Endodermal cell (in vitro differentiated cells): ENCODE results near the gene C15orf40. TPM values are rescaled to one million over a fixed set of nuclear protein-coding genes. Genes with fewer than 3 reads are reported as not detected.

Experiments used
- DNase-seq: peaks from one replicate; pipeline ENCODE4 v3.0.0-alpha.2; 2017
- H3K27ac ChIP-seq: 2 replicates; pipeline ENCODE4 v1.5.1; 2013; ENCODE audit warnings: mild to moderate bottlenecking, low read depth, low read length, moderate library complexity
- H3K27me3 ChIP-seq: 2 replicates; pipeline ENCODE4 v1.6.1; 2013; ENCODE audit warnings: mild to moderate bottlenecking, low read length, moderate library complexity; ENCODE audit not compliant: insufficient read depth, control insufficient read depth, poor library complexity, severe bottlenecking
- H3K36me3 ChIP-seq: 2 replicates; pipeline ENCODE4 v1.7.0; 2013; ENCODE audit warnings: mild to moderate bottlenecking, low read length, moderate library complexity; ENCODE audit not compliant: control insufficient read depth, insufficient read depth
- H3K4me1 ChIP-seq: one replicate; pipeline ENCODE4 v1.7.0; 2013; ENCODE audit warnings: low read length; ENCODE audit not compliant: control insufficient read depth, insufficient read depth
- H3K4me3 ChIP-seq: 2 replicates; pipeline ENCODE4 v1.5.1; 2013; ENCODE audit warnings: mild to moderate bottlenecking, low read length, moderate library complexity
- H3K9ac ChIP-seq: 2 replicates; pipeline ENCODE4 v1.6.1; 2013; ENCODE audit warnings: mild to moderate bottlenecking, low read length, moderate library complexity; ENCODE audit not compliant: poor library complexity, severe bottlenecking; ENCODE audit errors: extremely low read depth
- H3K9me3 ChIP-seq: 2 replicates; pipeline ENCODE4 v1.6.1; 2013; ENCODE audit warnings: mild to moderate bottlenecking, low read length, moderate library complexity; ENCODE audit not compliant: control insufficient read depth
- H3K27ac Mint-ChIP-seq: 2 replicates; pipeline ENCODE4 v1.8.0; 2020; ENCODE audit warnings: mixed read lengths
- H3K27me3 Mint-ChIP-seq: 2 replicates; pipeline ENCODE4 v1.8.0; 2021; ENCODE audit warnings: mild to moderate bottlenecking, mixed read lengths; ENCODE audit not compliant: insufficient read depth
- H3K36me3 Mint-ChIP-seq: 2 replicates; pipeline ENCODE4 v1.8.0; 2020; ENCODE audit warnings: low read depth, mixed read lengths
- H3K4me1 Mint-ChIP-seq: 2 replicates; pipeline ENCODE4 v1.8.0; 2020; ENCODE audit warnings: mixed read lengths
- H3K4me3 Mint-ChIP-seq: 2 replicates; pipeline ENCODE4 v1.8.0; 2020; ENCODE audit warnings: mild to moderate bottlenecking, moderate library complexity, mixed read lengths
- H3K9me3 Mint-ChIP-seq: 2 replicates; pipeline ENCODE4 v1.8.0; 2020; ENCODE audit warnings: mild to moderate bottlenecking, mixed read lengths
- WGBS, 2 experiments: methylation state at CpG; one replicate each; pipeline versions ENCODE4 v1.1.5 to v1.1.7; 2013; ENCODE audit warnings: missing lambda C conversion rate in 2 of 2, mixed read lengths in 1 of 2; ENCODE audit not compliant: insufficient coverage in 1 of 2, insufficient read length in 1 of 2; 5-methylcytosine and 5-hydroxymethylcytosine counted together
- total RNA-seq, 2 donors: library from RNA; stranded (reverse); fragmentation: NEBNext Ultra II Directional in 1 of 2; extraction: Animal tissue kit (Norgen Biotek cat#: 25700) in 1 of 2; gene quantifications; 2 replicates in 1 of 2; 3 replicates in 1 of 2; pipeline ENCODE4 v1.2.1, GENCODE V29; 2021
- TF ChIP-seq, protein P1 (sequence below): fragments of 200-600 bp; sonication (generic); conservative IDR thresholded peaks from 2 replicates; pipeline ENCODE4 v1.5.0; 2021; ENCODE audit warnings: antibody characterized with exemption, mild to moderate bottlenecking

C15orf40 gene
- total RNA-seq, 2 donors from 2014 or later = 15.5 to 17.7 TPM

DNA sequence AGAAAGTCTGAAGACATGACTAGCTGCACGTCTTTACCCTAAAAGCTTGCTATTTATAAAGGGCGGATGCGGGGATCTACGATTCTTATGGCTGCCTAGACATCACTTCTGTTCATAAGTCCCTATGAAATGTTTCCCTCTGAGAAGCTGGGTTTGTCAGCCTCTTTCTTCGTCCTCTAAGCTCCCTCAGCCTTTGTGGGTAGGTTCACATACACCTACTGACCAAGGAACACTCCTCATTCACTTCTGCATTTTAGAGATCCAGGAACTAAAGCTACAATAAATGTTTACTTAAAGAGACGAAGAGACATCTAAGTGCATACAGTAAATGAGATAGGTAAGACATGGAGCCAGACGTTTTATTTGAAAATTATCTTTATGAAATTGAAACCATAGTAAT is 42.1 kb downstream of the C15orf40 start:
- Mint-ChIP-seq H3K9me3 (no peaks in the 10 kb centered on the region), H3K27me3 (no peaks in the 10 kb centered on the region), H3K4me1 (peaks cover 3% of the 10 kb centered on the region), H3K4me3 (no peak overlapping the region), H3K27ac (no peak overlapping the region), H3K36me3 (no peaks in the 10 kb centered on the region)
- Histone ChIP-seq H3K4me1 (no peaks in the 10 kb centered on the region), H3K27me3 (no peaks in the 10 kb centered on the region), H3K9ac (no peak overlapping the region), H3K9me3 (no peaks in the 10 kb centered on the region), H3K4me3 (no peak overlapping the region), H3K27ac (no peak overlapping the region), H3K36me3 (no peaks in the 10 kb centered on the region)
- WGBS, 2 experiments = 91 to 94% methylated on average over 6 to 7 of the region's 7 CpGs
- no peak for DNase-seq
- TF ChIP-seq, protein P1, sequence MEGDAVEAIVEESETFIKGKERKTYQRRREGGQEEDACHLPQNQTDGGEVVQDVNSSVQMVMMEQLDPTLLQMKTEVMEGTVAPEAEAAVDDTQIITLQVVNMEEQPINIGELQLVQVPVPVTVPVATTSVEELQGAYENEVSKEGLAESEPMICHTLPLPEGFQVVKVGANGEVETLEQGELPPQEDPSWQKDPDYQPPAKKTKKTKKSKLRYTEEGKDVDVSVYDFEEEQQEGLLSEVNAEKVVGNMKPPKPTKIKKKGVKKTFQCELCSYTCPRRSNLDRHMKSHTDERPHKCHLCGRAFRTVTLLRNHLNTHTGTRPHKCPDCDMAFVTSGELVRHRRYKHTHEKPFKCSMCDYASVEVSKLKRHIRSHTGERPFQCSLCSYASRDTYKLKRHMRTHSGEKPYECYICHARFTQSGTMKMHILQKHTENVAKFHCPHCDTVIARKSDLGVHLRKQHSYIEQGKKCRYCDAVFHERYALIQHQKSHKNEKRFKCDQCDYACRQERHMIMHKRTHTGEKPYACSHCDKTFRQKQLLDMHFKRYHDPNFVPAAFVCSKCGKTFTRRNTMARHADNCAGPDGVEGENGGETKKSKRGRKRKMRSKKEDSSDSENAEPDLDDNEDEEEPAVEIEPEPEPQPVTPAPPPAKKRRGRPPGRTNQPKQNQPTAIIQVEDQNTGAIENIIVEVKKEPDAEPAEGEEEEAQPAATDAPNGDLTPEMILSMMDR = no peak

DNA sequence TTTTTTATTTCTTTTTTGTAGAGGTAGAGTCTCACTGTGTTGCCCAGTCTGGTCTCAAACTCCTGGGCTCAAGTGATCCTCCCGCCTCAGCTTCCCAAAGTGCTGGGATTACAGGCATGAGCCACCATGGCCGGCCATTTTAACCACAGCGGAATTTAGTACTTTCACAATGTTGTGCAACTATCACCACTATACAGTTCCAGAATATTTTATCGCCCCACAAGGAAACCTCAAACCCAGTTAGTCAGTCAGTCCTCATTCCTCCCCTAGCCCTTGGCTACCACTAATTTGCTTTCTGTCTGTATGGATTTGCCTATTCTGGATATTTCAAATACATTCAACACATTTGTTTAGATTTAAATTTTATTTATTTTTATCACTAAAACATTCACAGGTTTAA is 43.4 kb downstream of the C15orf40 start:
- 91 to 96% methylated on average over 4 of the region's 4 CpGs for WGBS, 2 experiments
- no peak overlapping the region for H3K27ac Mint-ChIP-seq
- TF ChIP-seq, protein P1 = no peak
- Histone ChIP-seq H3K4me1 (no peaks in the 10 kb centered on the region), H3K9ac (no peak overlapping the region), H3K36me3 (no peaks in the 10 kb centered on the region), H3K27ac (no peak overlapping the region), H3K27me3 (no peaks in the 10 kb centered on the region), H3K9me3 (no peaks in the 10 kb centered on the region), H3K4me3 (no peak overlapping the region)
- H3K27me3 Mint-ChIP-seq = no peaks in the 10 kb centered on the region
- no peak for DNase-seq
- no peak overlapping the region for H3K4me3 Mint-ChIP-seq
- H3K9me3 Mint-ChIP-seq = no peaks in the 10 kb centered on the region
- no peaks in the 10 kb centered on the region for H3K36me3 Mint-ChIP-seq
- H3K4me1 Mint-ChIP-seq = peaks cover 3% of the 10 kb centered on the region

DNA sequence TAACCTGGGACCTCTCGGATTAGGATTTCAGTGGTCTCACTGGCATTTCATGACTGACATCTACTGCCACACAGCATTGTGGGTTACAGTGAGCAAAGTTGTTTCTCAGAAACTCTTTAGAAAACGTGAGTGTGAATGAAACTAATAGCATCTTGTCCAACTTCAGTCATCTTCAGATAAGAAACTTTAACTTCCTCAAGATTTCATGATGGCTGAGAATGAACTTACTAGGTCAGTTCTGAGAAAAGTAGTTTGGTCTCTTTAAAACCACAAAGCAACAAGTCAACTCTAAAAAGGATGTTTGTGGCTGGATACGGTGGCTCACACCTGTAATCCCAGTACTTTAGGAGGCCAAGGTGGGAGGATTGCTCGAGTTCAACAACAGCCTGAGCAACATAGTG is 44.8 kb downstream of the C15orf40 start:
- no peaks in the 10 kb centered on the region for H3K27me3 Mint-ChIP-seq
- no peak overlapping the region for H3K27ac Mint-ChIP-seq
- H3K27ac ChIP-seq = no peak overlapping the region
- no peaks in the 10 kb centered on the region for H3K9me3 Mint-ChIP-seq
- TF ChIP-seq, protein P1 = no peak
- DNase-seq = no peak
- 93 to 100% methylated on average over 4 of the region's 4 CpGs for WGBS, 2 experiments
- H3K36me3 Mint-ChIP-seq = no peaks in the 10 kb centered on the region
- H3K36me3 ChIP-seq = no peaks in the 10 kb centered on the region
- no peaks in the 10 kb centered on the region for H3K4me1 ChIP-seq
- H3K9me3 ChIP-seq = no peaks in the 10 kb centered on the region
- H3K4me1 Mint-ChIP-seq = peaks cover 3% of the 10 kb centered on the region
- no peak overlapping the region for H3K4me3 ChIP-seq
- H3K9ac ChIP-seq = no peak overlapping the region
- H3K4me3 Mint-ChIP-seq = no peak overlapping the region
- H3K27me3 ChIP-seq = no peaks in the 10 kb centered on the region
